ENCODE measurements around the gene ZNF821.
"Not testable (repeated sequence)": the region's sequence is repeated elsewhere in the genome, so short reads cannot be mapped to it uniquely, and the experiment has no call there.

ZNF821 gene

DNA sequence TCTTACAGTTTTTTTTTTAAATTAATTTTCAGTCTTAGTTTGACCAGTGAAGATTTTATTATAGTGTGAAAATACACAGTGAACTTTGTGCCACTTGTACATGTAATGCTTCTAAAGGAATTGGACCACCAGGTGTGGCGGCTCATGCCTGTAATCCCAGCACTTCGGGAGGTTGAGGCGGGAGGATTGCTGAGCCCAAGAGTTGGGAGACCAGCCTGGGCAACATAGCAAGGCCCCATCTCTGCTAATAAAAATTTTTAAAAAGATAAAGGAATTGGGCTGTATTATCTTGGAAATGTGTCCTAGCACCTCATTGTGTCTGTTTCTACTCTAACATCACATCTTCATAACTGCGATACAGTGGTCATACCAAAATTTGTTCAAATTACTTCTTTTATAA, 15.2 kb upstream of the ZNF821 start:
- no peak for DNase-seq

DNA sequence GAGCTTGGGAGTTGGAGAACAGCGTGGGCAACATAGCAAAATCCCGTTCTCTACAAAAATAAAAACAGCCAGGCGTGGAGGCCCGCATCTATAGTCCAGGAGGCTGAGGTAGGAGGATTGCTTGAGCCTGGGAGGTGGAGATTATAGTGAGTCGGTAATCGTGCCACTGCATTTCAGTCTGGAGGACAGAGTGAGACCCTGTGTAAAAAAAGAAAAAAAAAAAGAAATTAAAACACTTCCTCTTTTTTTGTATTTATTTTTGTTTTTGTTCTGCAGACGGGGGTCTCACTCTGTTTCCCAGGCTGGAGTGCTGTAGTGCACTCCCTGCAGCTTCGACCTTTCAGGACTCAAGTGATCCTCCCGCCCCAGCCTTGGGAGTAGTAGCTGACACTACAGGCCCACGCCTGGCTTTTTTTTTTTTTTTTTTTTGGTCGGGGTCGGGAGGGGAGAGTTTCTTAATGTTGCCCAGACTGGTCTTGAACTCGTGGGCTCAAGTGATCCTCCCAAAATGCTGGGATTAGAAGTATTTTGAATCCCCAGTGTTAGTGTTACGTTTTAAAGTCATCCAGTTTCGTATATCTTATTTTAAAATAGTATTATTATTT, 12.9 kb upstream of the ZNF821 start:
- no peak for DNase-seq

- no peak for DNase-seq
Measured at GRCh38 chr16:71895679-71896365, 11.8 kb upstream of the ZNF821 start.

- peak; percentile 99 for DNase-seq
Measured at GRCh38 chr16:71894921-71895678, 11.1 kb upstream of the ZNF821 start, which contains the start of gene IST1. Gene IST1, plus strand, starts transcription at chr16:71895531. Its CDS starts 20,110 bp downstream, at chr16:71915641.

GRCh38 chr16:71894229-71894920, 10.4 kb upstream of the ZNF821 start:
- DNase-seq, result peak; percentile 77

- DNase-seq, result no peak
Measured at GRCh38 chr16:71893888-71894228, 9.9 kb upstream of the ZNF821 start.

GRCh38 chr16:71889147-71889546, 5.2 kb upstream of the ZNF821 start:
- DNase-seq, result no peak

DNA sequence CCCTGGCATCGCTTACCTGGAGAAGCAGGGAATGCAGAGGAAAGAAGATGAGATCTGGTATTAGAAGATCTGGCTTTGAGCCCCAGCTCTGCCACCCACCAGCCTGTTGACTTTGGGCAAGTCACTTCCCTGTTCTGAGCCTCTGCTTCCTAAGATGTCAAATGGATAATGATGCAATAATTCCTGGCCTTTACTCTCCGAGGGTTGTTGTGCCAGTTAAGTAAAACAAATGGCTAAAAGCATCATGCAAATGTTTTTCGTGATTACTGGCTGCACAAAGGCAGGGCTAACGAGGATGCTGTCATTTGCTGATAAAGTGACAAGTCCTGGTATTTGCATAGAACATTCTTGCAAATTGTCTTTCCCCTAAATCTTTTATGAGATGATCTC, 1.3 kb upstream of the ZNF821 start:
- DNase-seq, result no peak

- DNase-seq, result peak; percentile 86
Measured at GRCh38 chr16:71883168-71883848, 674 bp downstream of the ZNF821 start.

GRCh38 chr16:71882505-71883167, 1.3 kb downstream of the ZNF821 start:
- peak; percentile 87 for DNase-seq

DNA sequence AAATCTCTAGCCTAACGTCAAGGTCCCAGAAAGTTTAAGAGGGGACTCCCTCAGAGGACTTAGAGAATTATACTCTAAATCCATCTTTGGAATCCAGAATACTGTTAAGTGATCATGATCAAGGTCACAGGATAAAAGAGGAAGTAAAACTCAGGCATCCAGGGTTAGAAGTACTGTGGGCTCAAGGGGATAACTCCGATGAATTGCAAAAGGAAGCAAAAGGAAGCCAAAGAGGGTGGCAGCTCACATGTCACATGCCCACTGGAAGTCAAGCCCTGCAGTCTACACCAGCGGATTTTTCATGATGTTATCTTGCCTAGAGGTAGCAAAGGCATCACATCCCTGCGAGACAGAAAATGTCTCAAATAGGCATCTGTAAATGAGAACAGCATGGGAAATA, 3.8 kb downstream of the ZNF821 start:
- no peak for DNase-seq

- DNase-seq, result no peak
Measured at GRCh38 chr16:71878911-71879310, 5.1 kb downstream of the ZNF821 start.

DNA sequence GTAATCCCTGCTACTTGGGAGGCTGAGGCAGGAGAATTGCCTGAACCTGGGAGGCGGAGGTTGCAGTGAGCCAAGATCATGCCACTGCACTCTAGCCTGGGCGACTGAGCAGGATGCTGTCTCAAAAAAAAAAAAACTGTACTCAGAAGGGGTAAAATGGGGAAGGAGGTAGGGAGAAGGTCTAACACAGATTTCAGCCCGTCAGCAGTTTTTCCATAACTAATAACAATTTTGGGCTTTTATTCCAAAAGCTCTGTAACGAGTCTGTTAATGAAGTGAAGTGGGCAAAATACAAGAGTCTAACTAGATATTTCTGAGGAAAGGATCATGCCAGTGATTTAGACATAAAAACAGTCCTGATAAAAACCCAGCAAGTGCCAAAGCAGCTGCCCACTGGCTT, 10.8 kb downstream of the ZNF821 start:
- DNase-seq, result no peak

- no peak for DNase-seq
Measured at GRCh38 chr16:71870818-71871217, 13.2 kb downstream of the ZNF821 start.

GRCh38 chr16:71869089-71869488, 14.9 kb downstream of the ZNF821 start:
- DNase-seq, result no peak

GRCh38 chr16:71867939-71868338, 16.0 kb downstream of the ZNF821 start:
- DNase-seq, result no peak

- not testable (repeated sequence) for DNase-seq
Measured at GRCh38 chr16:71867175-71867574, 16.8 kb downstream of the ZNF821 start.

GRCh38 chr16:71865173-71865863, 18.7 kb downstream of the ZNF821 start:
- DNase-seq, result no peak

DNA sequence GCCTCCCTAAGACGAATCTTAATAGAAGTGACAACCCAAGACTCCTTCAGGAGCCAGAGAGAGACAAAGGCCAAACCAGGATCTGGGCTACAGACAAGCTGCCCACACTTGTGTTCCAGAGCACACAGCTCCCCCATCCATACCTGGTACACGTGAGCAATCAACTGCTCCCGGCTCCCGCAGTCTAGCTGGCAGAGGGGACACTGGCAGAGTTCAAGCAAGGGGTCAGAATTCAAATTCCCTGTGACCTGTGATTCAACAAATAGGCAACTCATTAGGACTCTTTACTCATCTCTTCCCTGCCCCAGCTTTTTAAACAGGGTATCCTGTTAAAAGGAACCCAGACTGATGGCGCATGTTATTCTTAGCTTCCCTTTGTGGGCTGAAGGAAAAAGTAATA, 20.0 kb downstream of the ZNF821 start:
- no peak for DNase-seq

DNA sequence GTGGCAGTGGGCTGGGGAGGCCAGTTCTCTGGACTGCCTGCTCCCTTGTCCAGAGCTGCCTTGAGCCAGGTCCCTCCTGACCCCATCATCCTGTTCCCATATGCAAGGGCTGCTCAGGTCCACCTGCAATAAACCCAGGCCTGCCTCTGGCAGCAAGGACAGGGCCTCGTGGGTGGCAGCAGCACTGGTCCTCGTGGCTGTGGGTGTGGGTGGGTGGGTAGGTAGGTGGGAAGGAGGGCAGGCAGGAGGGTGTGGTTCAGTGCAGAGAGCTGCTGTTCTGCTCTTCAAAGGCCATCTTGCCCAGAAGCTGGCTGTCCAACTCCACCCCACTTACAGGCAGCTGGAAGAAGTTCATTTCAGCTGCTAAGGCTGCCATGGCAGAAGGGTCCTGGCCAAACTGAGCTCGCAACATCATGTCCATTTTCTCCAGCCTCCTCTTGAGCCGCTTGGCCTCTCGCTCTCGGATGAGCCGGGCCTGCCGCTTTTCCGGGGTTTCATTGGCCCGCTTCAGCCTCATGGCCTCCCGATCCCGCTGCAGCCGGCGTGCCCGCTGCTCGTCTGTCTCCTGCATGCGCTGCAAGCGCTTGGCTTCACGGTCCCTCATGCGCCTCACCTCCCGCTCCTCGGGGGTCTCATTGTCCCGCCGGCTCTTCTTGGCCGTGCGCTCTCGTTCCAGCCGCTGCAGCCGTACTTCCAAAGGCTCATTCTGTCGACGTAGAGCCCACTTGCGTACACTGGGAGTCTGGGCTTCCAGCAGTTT, 24.0 kb downstream of the ZNF821 start:
- DNase-seq, result no peak

Measured in activated effector memory CD4-positive, alpha-beta T cell treated with anti-CD3 and anti-CD28 coated beads, Interleukin-2, amount 50 U/mL, for 16 hours (primary cell).